ENCODE results near the gene NCKAP5.
"Not testable (repeated sequence)": the region's sequence is repeated elsewhere in the genome, so short reads cannot be mapped to it uniquely, and the experiment has no call there.

NCKAP5 gene

GRCh38 chr2:133521146-133521745 is 47.0 kb downstream of the NCKAP5 start:
- DNase-seq = no peak

GRCh38 chr2:133519677-133520076 is 48.6 kb downstream of the NCKAP5 start:
- DNase-seq = not testable (repeated sequence)

GRCh38 chr2:133518700-133519344 is 49.4 kb downstream of the NCKAP5 start:
- DNase-seq = no peak

- no peak for DNase-seq
These were observed 50.4 kb downstream of the NCKAP5 start for GRCh38 chr2:133517876-133518275.

- no peak for DNase-seq
These were observed 51.7 kb downstream of the NCKAP5 start for GRCh38 chr2:133516405-133517026.

GRCh38 chr2:133515271-133515670 is 53.0 kb downstream of the NCKAP5 start:
- no peak for DNase-seq

GRCh38 chr2:133513893-133514292 is 54.4 kb downstream of the NCKAP5 start:
- no peak for DNase-seq

- DNase-seq = no peak
These were observed 56.1 kb downstream of the NCKAP5 start for GRCh38 chr2:133512121-133512520.

- DNase-seq = no peak
These were observed 56.6 kb downstream of the NCKAP5 start for GRCh38 chr2:133511679-133512078.

- DNase-seq = no peak
These were observed 58.5 kb downstream of the NCKAP5 start for GRCh38 chr2:133509777-133510176.

GRCh38 chr2:133508546-133509165 is 59.6 kb downstream of the NCKAP5 start:
- DNase-seq = no peak

GRCh38 chr2:133506996-133507395 is 61.3 kb downstream of the NCKAP5 start:
- no peak for DNase-seq

GRCh38 chr2:133504566-133505505 is 63.4 kb downstream of the NCKAP5 start:
- no peak for DNase-seq

- no peak for DNase-seq
These were observed 64.3 kb downstream of the NCKAP5 start for GRCh38 chr2:133503927-133504326.

- DNase-seq = no peak
These were observed 64.9 kb downstream of the NCKAP5 start for GRCh38 chr2:133503323-133503722.

GRCh38 chr2:133502678-133503077 is 65.6 kb downstream of the NCKAP5 start:
- no peak for DNase-seq

- DNase-seq = no peak
These were observed 67.3 kb downstream of the NCKAP5 start for GRCh38 chr2:133500917-133501316.

GRCh38 chr2:133498662-133499585 is 69.3 kb downstream of the NCKAP5 start:
- DNase-seq = no peak

- no peak for DNase-seq
These were observed 70.2 kb downstream of the NCKAP5 start for GRCh38 chr2:133497951-133498565.

GRCh38 chr2:133497270-133497893 is 70.9 kb downstream of the NCKAP5 start:
- DNase-seq = no peak
